NCI-H1048 (cell line): ENCODE results near the gene OPN3.

ENCODE experiments used
- DNase-seq: peaks from one replicate; lab custom pipeline; 2025; lab: John Stamatoyannopoulos, UW

The OPN3 gene

DNA sequence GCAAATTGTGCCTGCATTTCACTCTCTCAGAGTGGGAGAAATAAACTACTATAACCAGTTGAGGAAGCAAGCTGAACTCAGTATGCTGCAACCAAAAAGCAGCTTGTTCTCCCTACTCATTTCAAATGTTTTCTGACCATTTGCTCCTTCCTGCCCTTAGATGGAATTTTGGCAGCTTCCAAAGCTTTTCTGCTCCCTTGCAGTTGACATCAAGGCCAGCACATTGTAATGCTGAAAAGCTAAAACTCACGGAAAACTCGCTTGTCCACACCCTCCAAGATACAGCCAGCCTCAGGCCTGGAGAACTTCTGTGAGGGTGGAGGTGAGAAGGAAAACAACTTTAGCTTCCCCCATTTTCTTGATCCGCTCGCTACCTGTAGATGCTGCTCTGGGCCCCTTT is 5.0 kb upstream of the OPN3 start:
- DNase-seq = no peak

DNA sequence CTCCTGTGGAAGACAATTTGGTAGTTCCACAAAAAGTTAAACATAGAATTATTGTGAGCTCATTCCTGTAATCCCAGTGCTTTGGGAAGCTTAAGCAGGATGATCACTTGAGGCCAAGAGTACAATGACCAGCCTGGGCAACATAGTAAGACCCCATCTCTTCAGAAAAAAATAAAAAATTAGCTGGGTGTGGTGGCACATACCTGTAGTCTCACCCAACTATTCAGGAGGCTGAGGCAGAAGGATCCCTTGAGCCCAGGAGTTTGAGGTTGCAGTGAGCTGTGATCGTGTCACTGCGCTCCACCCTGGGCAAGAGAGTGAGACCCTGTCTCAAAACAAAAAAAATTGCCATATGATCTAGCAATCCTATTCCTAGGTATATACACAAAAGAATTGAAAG is 4.1 kb upstream of the OPN3 start:
- no peak for DNase-seq

DNA sequence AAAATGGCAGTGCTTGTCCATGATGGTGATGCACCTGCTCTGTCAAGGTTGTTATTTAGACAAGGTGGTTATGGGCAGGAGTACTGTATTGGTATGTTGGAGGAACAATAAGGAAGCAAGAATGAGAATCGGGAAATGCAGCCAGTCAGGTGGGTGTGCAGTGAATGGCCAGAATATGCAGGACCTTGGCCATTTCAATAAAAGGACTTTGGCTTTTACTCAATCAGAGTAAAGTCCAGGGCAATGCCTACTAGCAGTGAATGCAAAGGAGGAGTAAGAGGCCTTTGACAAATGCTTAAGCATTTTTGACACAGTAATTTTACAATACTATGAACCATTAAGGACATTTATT is 2.4 kb upstream of the OPN3 start:
- DNase-seq = no peak

DNA sequence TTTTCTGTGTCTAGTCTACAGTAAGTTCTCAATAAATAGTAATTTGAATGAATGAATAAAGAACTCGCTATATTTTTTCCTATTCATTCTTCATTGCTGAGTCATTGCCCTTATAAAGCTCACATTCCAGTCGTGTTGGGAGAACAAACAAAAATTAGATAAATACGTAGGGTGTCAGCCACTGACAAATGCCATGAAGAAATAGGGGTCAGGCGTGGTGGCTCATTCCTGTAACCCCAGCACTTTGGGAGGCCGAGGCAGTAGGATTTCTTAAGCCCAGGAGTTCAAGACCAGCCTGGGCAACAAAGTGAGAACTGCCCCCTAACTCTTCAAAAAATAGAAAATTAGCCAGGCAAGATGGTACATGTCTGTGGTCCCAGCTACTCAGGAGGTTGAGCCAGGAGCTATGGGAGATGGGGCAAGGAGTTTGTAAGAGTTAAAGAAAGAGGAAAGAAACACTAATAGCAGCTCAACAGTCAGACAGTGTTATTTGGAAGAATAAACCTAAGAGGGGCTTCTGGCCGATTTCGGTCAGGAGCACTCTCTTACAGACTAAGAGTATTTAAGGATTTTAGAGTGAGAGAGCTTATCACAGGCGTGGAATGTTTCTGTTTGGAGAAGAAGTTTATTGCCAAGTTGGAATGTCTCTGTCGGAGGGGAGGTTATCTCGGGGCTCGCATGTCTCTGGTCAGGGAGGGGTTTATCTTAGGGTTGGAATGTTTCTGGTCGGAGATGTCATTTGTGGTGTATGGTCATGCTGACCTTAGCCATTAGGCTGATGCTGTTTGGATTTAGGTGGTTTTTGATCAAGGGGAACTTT is 1.8 kb upstream of the OPN3 start:
- no peak for DNase-seq

DNA sequence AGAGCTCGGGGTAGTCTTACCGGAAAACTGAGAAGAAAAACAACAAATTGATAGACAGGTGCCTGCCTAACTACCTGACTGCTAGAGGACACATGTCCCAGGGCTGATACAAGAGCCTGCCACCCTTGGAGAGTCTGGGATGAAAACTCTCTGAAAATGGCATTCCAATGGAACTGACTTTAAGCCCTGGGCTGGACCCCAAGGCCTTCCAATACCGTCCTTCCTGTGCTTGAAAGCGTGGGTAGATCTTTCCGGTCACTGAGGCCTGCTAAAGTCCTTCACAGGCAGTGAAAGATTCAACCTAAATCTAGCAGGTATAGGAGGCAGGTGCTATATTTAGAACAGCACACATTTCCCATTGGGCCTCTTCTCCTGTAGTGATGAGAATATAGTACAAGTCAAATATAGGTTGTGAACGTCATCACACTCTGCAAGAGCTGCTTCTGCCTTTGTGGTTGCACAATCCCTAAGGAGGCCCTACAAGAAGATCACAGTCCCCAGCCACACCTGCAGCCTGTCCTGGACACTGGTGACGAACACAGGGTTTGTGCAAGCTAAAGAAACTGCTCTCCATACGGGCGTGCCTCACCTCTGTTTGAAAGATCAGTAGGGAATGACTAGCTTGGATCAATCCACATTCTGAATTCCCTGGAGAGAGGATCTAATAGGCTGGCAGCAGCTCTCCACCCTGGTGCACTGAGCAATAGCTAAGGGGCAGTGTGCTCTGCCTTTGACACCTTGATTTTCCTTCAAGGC is 876 bp upstream of the OPN3 start:
- no peak for DNase-seq

DNA sequence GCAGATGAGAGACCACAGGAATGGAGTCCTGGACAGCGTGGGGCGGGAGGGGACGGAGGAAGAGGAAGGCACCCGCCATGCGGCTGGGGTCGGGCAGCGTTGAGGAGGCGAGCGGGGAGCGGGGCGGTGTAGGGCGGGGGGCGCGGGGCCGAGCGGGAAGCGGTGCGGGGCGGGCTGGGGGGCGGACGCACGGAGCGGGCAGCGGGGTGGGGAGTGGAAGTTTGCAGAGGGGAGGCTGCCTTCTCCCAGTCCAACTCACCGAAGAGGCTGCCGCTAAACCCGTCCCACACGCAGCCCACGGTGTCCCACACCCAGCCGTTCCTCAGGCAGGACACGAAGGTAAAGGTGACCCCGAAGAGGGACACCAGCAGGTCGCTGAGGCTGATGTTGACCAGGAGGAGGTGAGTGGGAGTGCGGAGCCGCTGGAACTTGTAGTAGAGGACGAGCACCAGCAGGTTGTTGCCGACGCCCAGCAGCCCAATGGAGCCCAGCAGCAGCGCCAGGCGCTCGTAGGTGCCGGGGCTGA is 483 bp downstream of the OPN3 start:
- DNase-seq = no peak

DNA sequence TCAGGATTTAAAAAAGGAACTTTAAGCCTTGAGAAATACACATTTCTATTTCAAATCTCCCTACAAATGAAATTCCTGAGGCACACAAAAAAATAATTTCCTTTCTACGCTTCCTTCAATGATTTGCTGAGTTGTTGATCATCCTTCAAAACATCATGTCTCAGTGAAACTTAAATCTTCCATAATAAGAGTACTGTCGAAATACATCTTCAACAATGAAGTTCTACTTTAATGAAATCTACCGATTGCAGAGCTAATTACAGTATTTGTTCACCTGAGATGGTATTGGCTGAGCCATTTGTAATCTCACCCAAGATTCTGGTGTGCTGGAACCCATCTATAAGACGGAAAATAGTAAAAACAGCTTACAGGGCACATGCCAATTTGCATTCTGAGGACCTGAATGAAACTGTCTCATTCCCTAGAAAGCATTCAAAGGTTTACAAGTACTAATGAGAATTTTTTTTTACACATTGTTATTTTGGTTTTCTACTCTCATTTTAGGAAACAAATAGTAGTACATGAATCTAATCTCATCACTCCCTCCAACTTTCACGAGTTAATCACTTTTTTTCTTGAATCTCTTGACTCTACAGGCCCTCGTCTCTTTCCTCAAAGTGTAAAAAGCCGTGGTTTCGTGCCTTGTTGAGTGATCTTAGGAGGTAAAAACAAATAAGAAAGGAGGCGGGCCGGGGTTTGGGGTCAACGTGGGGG is 1.1 kb downstream of the OPN3 start:
- no peak for DNase-seq

DNA sequence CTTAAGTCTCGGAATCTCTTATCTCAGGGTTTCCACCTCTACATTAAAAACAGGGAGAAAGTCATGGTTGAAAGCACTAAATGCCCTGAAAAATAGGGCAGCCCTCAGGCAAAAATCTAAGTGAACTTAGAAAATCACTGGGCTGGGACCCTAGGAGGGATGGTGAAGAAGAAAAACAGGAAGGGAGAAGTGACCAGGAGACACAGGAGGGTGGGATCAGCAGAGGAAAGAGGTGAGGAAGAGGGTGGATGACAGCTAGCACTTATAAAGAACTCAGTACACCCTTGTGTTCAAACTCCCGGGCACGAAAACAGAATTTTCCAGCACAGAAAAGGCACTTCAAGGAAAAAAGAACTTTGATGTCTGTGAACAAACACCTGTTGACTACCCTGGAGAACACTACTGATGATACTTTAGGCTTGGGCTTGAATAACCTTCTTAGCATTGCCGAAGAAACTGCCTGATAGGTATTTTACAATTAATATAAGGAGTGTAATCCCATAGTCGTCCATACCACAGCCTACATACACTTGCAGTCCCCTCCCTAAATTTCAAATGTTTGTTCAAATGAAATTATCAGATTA is 2.0 kb downstream of the OPN3 start:
- no peak for DNase-seq

DNA sequence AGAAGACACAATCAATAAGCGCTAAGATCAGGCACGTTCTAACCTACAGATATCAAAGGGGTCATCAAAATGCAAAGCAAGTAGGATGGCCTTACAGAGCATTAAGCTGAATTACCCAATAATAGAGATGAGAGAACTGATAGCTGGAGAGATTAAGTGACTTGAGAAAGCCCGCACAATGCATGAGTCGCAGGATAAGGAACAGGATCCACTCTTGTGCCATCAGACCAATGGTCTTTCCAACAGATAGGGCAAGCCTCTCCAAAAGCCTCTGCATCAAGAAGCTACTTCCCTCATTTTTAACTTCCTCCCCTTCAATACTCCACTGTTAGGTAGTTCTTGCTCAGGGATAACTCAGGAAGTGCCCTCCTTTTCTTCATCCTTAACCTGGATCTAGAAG is 2.6 kb downstream of the OPN3 start:
- no peak for DNase-seq

DNA sequence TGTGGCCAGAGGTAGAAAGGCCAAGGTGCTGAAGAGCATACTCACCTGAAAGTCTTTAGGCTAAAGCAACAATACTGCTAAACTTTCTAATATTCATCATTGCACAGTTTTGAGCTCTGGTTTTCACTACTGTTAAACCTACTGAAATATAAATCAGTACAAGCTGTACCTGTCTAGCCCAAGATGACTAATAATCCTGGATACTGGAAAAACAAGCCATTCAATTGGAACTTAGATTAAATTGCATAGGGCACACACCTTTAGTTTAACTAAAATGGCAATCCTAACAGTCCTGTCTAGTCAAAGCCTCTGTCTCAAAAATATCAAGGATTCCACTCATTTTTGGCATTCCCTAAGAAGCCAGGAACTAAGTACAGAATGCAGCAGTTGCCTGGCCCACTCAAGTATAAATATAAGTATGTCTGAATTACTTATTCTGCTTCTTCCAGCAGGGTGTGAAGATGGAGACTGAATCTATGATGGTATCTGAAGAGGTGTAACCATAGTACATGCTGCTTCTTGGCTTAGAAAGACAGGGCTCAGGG is 3.1 kb downstream of the OPN3 start:
- DNase-seq = no peak

DNA sequence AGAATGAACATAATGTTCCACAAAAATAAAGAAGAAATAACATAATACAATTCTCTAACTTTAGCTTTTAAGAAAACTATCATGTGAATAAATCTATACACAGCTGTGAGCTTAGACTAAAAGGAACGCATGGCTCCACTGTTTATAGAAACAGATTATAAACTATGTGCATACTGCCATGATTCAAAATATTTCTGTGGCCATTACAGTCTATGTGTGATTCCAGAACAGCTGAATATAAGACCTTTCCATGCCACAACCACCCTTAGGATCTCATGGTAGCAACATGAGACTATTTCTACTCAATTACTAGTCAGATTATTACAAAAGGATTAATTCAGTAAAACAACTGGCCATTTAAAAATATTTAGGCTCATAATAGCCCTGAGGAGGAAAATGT is 3.9 kb downstream of the OPN3 start:
- no peak for DNase-seq

DNA sequence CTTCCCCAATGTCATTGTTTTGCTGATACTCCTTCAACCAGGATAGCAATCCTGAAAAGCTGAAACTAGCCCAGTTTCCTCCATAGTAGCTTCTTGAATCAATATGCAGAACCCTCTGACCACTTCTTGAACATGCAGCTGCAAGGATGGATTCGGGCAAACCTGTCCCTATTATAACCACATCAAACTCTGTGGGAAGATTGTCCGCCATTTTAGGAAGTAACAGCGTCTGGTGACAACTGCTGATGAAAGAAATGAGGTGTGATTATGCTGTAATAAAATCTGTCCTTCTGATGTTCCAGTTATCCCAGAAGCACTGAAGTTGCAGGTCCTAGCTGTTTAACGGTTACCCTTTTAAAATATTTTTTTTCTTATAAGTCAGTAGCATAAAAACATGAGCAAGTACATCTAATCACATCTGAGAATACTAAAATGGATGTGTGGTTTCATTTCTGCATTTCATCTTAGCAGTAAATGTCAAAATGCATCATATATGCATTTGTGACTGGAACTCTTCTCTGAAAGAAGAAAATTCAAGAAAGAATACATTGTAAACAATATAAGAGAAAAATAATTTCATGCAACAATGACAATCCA is 4.5 kb downstream of the OPN3 start:
- DNase-seq = no peak

DNA sequence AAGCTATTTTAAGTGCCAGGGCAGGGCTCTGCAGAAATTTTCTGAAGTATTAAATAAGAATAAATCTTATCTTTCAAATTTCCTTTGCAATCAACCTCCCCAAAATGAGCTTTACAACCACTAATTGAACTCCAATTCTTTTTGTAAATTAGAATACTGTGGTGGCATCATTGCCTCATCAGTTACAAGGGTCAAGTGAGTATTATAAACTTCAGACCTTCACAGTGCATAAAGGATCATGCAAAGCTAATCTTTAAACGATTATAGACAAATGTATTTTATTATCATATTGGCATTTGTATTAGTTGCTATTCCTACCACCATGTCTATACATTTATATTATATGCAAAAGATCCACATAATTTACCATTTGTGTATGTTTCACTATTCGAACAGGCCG is 7.2 kb downstream of the OPN3 start:
- no peak for DNase-seq

DNA sequence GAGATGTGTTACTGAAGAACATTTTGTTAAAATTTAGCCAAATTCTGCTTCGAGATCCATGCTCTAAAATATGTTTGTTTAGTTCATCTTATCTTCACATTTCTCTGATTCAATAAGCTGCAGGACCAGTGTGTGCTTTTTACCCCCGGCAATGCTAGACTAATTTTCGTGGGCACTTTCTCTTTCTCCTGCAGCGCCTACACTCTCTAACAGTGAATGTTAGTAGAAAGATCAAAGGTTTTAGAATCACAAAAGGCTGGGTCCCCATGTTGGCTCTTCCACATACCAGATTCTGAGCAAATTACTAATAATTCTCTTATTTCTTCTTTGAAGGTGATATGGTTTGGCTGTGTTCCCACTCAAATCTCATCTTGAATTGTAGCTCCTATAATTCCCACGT is 8.5 kb downstream of the OPN3 start:
- DNase-seq = no peak

DNA sequence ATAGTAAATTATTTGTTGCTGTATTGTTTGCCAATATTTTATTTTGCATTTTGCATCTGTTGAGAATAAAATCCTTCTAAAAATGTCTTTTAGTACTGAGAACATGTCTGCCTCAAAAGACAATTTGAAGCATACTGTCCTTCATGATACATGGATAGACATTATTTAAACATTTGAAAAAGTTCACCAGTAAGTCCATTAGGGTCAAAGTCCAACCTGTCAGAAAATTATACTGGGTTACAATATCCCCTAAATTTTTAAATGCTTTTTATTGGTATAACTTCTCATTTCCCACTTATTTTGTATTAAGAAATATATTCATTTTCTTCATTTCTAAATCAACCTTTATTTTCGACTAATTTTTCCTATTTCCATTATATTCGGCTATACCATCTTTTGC is 9.3 kb downstream of the OPN3 start:
- no peak for DNase-seq

DNA sequence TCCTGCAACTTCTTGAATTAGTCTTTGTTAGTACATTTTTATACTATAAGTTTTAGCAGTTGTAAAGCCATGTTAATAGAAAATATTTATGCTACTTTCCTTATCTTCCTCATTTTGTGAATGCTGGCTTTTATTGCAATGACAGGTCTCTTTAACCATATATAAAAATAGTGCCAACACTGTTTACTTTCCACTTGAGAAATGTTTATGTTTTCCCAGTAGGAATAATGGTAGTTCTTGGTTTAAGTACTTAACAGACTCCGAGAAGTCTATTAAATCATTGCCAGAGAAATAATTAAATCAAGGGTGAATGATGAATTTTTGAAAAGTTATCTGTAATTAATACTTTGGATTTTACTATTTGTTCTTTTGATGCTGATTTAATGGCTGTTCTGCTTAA is 9.7 kb downstream of the OPN3 start:
- no peak for DNase-seq

DNA sequence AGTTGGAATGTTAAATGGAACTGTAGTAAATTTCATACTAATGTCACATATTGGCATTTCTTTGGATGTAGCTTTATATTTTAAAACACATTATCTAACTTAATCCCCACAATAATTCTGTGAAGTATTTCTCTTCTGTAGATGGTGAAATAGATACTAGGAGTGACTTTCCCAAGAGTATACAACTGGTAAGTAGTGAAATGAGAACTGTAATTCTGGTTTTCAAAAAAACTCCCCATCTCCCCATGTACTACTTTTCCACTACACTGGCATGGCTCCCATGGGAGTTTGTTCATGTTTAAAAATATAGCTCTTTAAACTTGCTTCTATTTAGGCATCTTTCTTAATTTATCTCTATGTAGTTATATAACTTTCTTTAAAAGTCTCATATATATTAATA is 10.2 kb downstream of the OPN3 start:
- DNase-seq = no peak

DNA sequence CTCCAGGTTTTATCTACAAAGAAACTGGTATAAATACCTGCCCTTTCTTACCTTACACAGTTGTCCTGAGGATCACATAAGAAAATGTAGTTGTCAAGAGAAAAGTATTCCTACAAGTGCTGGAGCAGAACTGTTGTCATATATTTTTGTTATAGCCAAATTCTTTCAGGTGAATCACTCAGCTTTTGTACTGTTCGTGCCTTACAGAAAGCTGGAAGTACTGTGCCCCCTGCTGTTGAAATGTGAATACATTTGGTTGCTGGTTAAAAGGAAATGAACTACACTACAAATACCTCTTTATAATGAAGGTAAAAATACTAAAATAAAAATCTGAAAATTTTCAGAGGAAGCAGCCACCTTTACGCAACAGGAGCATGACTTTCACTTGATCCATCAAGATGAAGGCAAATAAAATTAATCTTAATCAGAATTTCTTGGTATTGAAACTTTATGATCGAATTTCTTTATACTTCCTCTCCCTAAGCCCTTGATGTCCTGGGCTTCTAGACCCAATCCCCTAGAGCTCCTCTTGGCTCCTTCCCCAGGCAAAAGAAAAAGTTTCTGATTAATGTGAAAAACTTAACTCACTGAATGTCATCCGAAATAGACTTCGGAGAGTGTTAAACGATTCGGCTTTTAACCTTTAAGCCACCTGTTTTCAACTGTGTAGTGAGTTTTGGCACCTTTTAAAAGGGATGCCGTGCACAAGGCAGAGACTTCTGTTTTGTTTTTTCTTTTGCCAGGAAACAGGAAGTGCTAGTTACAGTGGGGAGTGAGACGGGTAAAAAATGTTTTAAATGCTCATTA is 12.5 kb downstream of the OPN3 start:
- peak; percentile 15 for DNase-seq

DNA sequence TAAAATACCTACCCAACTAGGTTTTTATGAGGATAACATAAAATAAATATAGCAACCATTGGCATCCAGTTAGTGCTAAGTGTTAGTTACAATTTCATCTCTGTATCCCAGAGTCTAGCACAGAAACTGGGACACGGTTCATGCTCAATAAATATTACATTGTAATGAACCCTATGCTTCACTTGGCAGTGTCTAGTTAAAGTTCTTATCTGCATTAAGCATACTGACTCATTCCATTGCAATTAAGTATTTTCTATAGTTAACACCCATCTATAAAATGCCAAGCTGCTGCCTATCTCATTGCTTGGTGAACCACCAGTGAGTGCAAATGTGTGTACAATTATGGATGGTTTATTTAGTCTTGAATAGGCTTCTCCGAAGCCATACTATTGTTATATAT is 15.2 kb downstream of the OPN3 start:
- no peak for DNase-seq

DNA sequence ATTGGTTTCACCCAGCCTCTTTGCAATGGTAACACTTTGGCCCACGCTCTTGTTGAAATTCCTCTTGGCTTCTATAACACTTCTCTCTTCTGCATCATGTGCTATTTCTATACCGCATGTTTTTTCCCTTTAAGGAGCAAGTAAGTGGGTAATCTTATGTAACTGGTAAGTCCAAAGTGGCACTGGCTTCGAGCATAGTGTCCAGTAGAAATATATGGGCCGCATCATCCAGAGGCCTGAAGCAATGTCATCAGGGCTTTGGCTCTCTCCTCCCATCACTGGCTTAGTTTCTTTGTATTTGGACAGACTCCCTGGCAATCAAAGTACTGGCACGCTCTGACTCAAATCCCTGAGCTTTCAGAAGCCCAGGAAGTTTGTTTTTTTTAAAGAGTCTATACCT is 17.5 kb downstream of the OPN3 start:
- no peak for DNase-seq

DNA sequence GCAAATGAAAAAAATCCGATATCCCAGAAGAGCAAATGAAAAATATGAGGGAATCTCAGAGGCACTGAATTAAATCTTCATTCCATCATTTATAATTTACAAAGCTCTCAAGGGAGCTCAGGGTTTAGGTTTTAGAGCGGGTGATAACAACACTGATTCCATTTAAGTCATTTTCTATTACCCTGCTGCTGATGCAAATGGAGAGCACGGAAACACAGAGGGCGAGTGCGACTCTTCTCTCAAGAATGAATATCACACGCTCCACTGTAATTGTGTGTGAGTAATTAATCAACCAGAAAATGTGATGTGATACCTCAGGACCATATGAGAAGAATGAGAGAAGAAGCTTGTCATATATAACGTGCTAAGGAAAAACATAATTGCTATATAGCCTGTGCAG is 22.7 kb downstream of the OPN3 start:
- no peak for DNase-seq
